Neural cell (in vitro differentiated cells): Measurements from ENCODE around the gene ACOT13. TPM values are rescaled to one million over a fixed set of nuclear protein-coding genes. Genes with fewer than 3 reads are reported as not detected.
"Not testable (repeated sequence)": the region's sequence is repeated elsewhere in the genome, so short reads cannot be mapped to it uniquely, and the experiment has no call there.

ENCODE experiments used
- H2AFZ ChIP-seq: fragments of 200-600, 300-800 bp; sonication (generic), shearing (Covaris generic); 2 replicates; pipeline ENCODE4 v1.6.0; 2014; ENCODE audit warnings: low read depth, mild to moderate bottlenecking, antibody characterized with exemption, low read length, moderate library complexity
- H3F3A ChIP-seq: fragments of 200-600 bp; shearing (Covaris generic); 2 replicates; pipeline ENCODE4 v1.6.1; 2016; ENCODE audit warnings: mild to moderate bottlenecking, moderate library complexity, mixed read lengths, antibody characterized with exemption, low read length; ENCODE audit not compliant: insufficient read depth, poor library complexity, severe bottlenecking
- H3K27ac ChIP-seq: fragments of 200-600, 300-800 bp; sonication (generic), shearing (Covaris generic); 2 replicates; pipeline ENCODE4 v1.5.1; 2014; ENCODE audit warnings: mild to moderate bottlenecking, low read length, moderate library complexity
- H3K27me3 ChIP-seq: fragments of 300-800, 200-600 bp; sonication (generic), shearing (Covaris generic); 2 replicates; pipeline ENCODE4 v1.6.0; 2014; ENCODE audit warnings: mild to moderate bottlenecking, low read depth, low read length, moderate library complexity; ENCODE audit not compliant: insufficient read depth
- H3K36me3 ChIP-seq: fragments of 300-800, 200-600 bp; sonication (generic), shearing (Covaris generic); 2 replicates; pipeline ENCODE4 v1.5.1; 2014; ENCODE audit warnings: mild to moderate bottlenecking, antibody characterized with exemption, low read length, moderate library complexity; ENCODE audit not compliant: insufficient read depth
- H3K4me2 ChIP-seq: fragments of 300-800, 200-600 bp; sonication (generic), shearing (Covaris generic); 2 replicates; pipeline ENCODE4 v1.6.0; 2014; ENCODE audit warnings: mild to moderate bottlenecking, low read length
- H3K4me3 ChIP-seq: fragments of 300-800, 200-600 bp; sonication (generic), shearing (Covaris generic); 2 replicates; pipeline ENCODE4 v1.5.1; 2014; ENCODE audit warnings: mild to moderate bottlenecking, low read length, moderate library complexity
- H3K79me2 ChIP-seq: fragments of 200-600 bp; shearing (Covaris generic); replicated peaks from 2 replicates; pipeline ENCODE4 v1.6.0; 2014; ENCODE audit warnings: mild to moderate bottlenecking, low read length, moderate library complexity; ENCODE audit not compliant: insufficient read depth
- H3K9ac ChIP-seq: fragments of 300-800, 200-600 bp; sonication (generic), shearing (Covaris generic); 2 replicates; pipeline ENCODE4 v1.6.1; 2016; ENCODE audit warnings: mild to moderate bottlenecking, low read length, mixed read lengths
- H3K9me2 ChIP-seq: fragments of 200-600 bp; shearing (Covaris generic); 2 replicates; pipeline ENCODE4 v1.6.1; 2016; ENCODE audit warnings: mild to moderate bottlenecking, low read length, mixed read lengths; ENCODE audit not compliant: insufficient read depth
- H3K9me3 ChIP-seq: fragments of 200-600, 300-800 bp; sonication (generic), shearing (Covaris generic); 2 replicates; pipeline ENCODE4 v1.6.1; 2016; ENCODE audit warnings: mild to moderate bottlenecking, mixed run types, low read length, moderate library complexity, mixed read lengths
- H4K20me1 ChIP-seq: fragments of 200-600 bp; shearing (Covaris generic); 2 replicates; pipeline ENCODE4 v1.6.1; 2016; ENCODE audit warnings: mild to moderate bottlenecking, mixed run types; ENCODE audit not compliant: insufficient read depth
- EP300 ChIP-seq: fragments of 450-650 bp; conservative IDR thresholded peaks from 2 replicates; pipeline ENCODE4 v1.6.1; 2014; ENCODE audit warnings: antibody characterized with exemption, mild to moderate bottlenecking, moderate library complexity; ENCODE audit not compliant: poor library complexity, severe bottlenecking
- EZH2 ChIP-seq: fragments of 200-600, 300-800 bp; shearing (Covaris generic), sonication (generic); IDR thresholded peaks from 2 replicates; pipeline ENCODE4 v1.6.1; 2014; ENCODE audit warnings: antibody characterized with exemption, low read length, borderline replicate concordance, mild to moderate bottlenecking; ENCODE audit not compliant: insufficient read depth, poor library complexity, severe bottlenecking
- MXI1 ChIP-seq: fragments of 450-650 bp; conservative IDR thresholded peaks from 2 replicates; pipeline ENCODE4 v1.6.1; 2014; ENCODE audit warnings: antibody characterized with exemption, mild to moderate bottlenecking; ENCODE audit not compliant: poor library complexity, severe bottlenecking
- POLR2AphosphoS5 ChIP-seq: IDR thresholded peaks from 2 replicates; pipeline ENCODE4 v1.6.1; 2012
- RAD21 ChIP-seq: fragments of 450-650 bp; conservative IDR thresholded peaks from 2 replicates; pipeline ENCODE4 v1.6.1; 2014; ENCODE audit warnings: antibody characterized with exemption, mild to moderate bottlenecking, moderate library complexity
- SMC3 ChIP-seq: fragments of 450-650 bp; conservative IDR thresholded peaks from 2 replicates; pipeline ENCODE4 v1.6.1; 2014; ENCODE audit warnings: antibody characterized with exemption, mild to moderate bottlenecking, moderate library complexity; ENCODE audit not compliant: poor library complexity
- TAF1 ChIP-seq: IDR thresholded peaks from 2 replicates; pipeline ENCODE4 v1.6.1; 2012; ENCODE audit warnings: low read depth
- polyA plus RNA-seq: library from polyadenylated mRNA; depleted of rRNA; stranded (reverse); fragments of >200 nt; gene quantifications from 2 replicates; pipeline ENCODE4 v1.2.3, GENCODE V29; 2014
- TF ChIP-seq, protein P1 (sequence below): IDR thresholded peaks from 2 replicates; pipeline ENCODE4 v1.6.1; 2012; ENCODE audit warnings: borderline replicate concordance
- TF ChIP-seq, protein P2 (sequence below): fragments of 450-650 bp; IDR thresholded peaks from 2 replicates; pipeline ENCODE4 v1.5.1; 2014; ENCODE audit warnings: antibody characterized with exemption, mild to moderate bottlenecking, moderate library complexity; ENCODE audit not compliant: poor library complexity, severe bottlenecking

ACOT13 gene
- polyA plus RNA-seq, 1 donor from 2014 or later, result 9.9 TPM

DNA sequence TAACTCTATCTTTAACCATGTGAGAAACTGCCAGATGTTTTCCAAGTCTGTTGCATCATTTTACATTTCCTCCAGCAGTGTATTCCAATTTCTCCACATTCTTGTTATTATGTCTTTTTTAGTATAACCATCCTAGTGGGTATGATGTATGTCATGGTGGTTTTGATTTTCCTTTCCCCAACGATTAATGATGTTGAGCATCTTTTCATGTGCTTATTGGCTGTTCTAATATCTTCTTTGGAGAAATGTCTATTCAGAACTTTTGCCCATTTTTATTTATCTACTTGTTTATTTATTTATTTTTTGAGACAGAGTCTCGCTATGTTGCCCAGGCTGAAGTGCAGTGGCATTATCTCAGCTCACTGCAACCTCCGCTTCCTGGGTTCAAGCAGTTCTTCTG lies 56.4 kb downstream of the ACOT13 start:
- Histone ChIP-seq H3K9ac (no peak overlapping the region), H3K27me3 (no peaks in the 10 kb centered on the region), H3K4me2 (no peak overlapping the region), H4K20me1 (no peaks in the 10 kb centered on the region), H3K9me2 (no peaks in the 10 kb centered on the region), H3K79me2 (peaks cover 15% of the 10 kb centered on the region), H2AFZ (no peak overlapping the region), H3K36me3 (no peaks in the 10 kb centered on the region), H3K4me3 (no peak overlapping the region), H3F3A (no peaks in the 10 kb centered on the region), H3K9me3 (no peaks in the 10 kb centered on the region), H3K27ac (no peak overlapping the region)
- TF ChIP-seq, protein P1, sequence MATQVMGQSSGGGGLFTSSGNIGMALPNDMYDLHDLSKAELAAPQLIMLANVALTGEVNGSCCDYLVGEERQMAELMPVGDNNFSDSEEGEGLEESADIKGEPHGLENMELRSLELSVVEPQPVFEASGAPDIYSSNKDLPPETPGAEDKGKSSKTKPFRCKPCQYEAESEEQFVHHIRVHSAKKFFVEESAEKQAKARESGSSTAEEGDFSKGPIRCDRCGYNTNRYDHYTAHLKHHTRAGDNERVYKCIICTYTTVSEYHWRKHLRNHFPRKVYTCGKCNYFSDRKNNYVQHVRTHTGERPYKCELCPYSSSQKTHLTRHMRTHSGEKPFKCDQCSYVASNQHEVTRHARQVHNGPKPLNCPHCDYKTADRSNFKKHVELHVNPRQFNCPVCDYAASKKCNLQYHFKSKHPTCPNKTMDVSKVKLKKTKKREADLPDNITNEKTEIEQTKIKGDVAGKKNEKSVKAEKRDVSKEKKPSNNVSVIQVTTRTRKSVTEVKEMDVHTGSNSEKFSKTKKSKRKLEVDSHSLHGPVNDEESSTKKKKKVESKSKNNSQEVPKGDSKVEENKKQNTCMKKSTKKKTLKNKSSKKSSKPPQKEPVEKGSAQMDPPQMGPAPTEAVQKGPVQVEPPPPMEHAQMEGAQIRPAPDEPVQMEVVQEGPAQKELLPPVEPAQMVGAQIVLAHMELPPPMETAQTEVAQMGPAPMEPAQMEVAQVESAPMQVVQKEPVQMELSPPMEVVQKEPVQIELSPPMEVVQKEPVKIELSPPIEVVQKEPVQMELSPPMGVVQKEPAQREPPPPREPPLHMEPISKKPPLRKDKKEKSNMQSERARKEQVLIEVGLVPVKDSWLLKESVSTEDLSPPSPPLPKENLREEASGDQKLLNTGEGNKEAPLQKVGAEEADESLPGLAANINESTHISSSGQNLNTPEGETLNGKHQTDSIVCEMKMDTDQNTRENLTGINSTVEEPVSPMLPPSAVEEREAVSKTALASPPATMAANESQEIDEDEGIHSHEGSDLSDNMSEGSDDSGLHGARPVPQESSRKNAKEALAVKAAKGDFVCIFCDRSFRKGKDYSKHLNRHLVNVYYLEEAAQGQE, result no peak
- no peak for TF ChIP-seq EZH2
- no peak for TF ChIP-seq SMC3
- no peak for TF ChIP-seq RAD21
- TF ChIP-seq POLR2AphosphoS5, result no peak
- TF ChIP-seq TAF1, result no peak
- TF ChIP-seq, protein P2, sequence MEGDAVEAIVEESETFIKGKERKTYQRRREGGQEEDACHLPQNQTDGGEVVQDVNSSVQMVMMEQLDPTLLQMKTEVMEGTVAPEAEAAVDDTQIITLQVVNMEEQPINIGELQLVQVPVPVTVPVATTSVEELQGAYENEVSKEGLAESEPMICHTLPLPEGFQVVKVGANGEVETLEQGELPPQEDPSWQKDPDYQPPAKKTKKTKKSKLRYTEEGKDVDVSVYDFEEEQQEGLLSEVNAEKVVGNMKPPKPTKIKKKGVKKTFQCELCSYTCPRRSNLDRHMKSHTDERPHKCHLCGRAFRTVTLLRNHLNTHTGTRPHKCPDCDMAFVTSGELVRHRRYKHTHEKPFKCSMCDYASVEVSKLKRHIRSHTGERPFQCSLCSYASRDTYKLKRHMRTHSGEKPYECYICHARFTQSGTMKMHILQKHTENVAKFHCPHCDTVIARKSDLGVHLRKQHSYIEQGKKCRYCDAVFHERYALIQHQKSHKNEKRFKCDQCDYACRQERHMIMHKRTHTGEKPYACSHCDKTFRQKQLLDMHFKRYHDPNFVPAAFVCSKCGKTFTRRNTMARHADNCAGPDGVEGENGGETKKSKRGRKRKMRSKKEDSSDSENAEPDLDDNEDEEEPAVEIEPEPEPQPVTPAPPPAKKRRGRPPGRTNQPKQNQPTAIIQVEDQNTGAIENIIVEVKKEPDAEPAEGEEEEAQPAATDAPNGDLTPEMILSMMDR, result no peak
- TF ChIP-seq MXI1, result no peak
- TF ChIP-seq EP300, result no peak

DNA sequence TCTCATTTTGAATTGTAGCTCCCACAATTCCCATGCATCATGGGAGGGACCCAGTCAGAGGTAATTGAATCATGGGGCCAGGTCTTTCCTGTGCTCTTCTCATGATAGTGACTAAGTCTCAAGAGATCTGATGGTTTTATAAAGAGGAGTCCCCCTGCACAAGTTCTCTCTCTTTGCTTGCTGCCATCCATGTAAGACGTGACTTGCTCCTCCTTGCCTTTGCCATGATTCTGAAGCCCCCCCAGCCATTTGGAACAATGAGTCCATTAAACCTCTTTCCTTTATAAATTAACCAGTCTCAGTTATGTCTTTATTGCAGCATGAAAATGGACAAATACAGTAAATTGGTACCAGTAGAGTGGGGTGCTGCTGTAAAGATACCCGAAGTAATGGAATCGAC lies 63.8 kb downstream of the ACOT13 start:
- H3K27ac ChIP-seq, H3F3A ChIP-seq, H3K36me3 ChIP-seq, H4K20me1 ChIP-seq, H3K9me3 ChIP-seq, H2AFZ ChIP-seq, H3K9me2 ChIP-seq, H3K27me3 ChIP-seq, H3K9ac ChIP-seq, H3K79me2 ChIP-seq, H3K4me2 ChIP-seq, H3K4me3 ChIP-seq: not testable (repeated sequence)

DNA sequence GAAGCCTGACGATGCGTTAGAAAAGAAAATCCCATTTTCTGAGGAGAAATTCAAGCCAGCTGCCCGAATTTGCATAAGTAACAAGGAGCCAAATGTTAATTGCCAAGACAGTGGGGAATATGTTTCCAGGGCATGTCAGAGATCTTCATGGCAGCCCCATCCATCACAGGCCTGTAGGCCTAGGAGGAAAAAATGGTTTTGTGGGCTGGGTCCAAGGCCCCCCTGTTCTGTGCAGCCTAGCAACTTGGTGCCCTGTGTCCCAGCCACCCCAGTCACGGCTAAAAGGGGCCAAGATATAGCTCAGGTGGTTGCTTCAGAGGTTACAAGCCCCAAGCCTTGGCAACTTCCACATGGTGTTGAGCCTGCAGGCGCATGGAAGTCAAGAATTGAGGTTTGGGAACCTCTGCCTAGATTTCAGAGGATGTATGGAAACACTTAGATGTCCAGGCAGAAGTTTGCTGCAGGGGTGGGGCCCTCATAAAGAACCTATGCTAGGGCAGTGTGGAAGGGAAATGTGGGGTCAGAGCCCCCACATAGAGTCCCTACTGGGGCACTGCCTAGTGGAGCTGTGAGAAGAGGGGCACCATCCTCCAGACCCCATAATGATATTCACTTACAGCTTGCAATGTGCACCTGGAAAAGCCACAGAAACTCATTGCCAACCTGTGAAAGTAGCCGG lies 64.7 kb downstream of the ACOT13 start:
- not testable (repeated sequence) for H3K36me3 ChIP-seq, H3F3A ChIP-seq, H2AFZ ChIP-seq, H3K79me2 ChIP-seq, H3K9me2 ChIP-seq, H4K20me1 ChIP-seq, H3K27me3 ChIP-seq, H3K9me3 ChIP-seq, H3K9ac ChIP-seq, H3K4me2 ChIP-seq, H3K27ac ChIP-seq, H3K4me3 ChIP-seq
